GM19351 (cell line): ENCODE results near the gene AMIGO2.

Source experiments
- ATAC-seq: cut with Tn5 transposase; IDR thresholded peaks from one replicate; pipeline ENCODE4 v1.9.1; 2021; ENCODE audit warnings: mild to moderate bottlenecking, moderate library complexity; ENCODE audit not compliant: unreplicated experiment

The AMIGO2 gene

DNA sequence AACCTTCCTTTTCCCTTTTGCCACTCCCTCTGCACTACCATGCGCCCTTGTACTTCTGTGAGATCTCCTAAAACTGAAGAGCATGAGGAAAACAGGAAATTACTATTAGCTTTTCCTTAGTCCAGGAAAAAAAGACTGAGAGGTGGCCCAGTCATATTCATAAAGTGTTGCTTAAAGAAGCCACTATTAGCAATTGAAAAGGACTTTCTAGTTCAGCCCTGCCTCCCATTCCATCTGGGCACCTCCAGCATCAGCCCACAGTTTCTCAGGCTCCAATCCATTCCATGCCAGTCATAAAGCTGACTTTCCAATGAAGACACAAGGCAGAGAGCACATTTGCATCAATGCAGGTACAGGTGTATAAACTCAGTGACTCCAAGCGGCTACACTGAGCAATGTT lies 19.9 kb upstream of the AMIGO2 start:
- no peak for ATAC-seq

DNA sequence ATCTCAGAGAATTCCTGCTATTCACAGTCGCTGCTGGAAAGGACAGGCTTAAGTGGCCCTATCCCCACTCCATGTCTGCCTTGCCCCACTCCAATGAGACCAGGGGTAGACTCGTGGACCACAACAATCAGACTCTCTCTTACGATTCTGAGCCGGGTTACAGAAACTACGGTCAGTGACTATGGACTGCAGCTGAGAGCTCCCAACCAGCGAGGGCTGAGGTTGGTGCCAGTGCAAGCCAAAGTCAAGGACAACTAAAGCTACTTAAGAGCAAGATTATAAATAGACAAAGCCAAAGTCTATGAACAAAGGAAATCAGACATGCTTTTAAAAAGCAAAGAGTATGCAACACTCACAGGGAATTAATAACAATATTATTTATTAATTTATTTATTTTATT lies 18.3 kb upstream of the AMIGO2 start:
- no peak for ATAC-seq

DNA sequence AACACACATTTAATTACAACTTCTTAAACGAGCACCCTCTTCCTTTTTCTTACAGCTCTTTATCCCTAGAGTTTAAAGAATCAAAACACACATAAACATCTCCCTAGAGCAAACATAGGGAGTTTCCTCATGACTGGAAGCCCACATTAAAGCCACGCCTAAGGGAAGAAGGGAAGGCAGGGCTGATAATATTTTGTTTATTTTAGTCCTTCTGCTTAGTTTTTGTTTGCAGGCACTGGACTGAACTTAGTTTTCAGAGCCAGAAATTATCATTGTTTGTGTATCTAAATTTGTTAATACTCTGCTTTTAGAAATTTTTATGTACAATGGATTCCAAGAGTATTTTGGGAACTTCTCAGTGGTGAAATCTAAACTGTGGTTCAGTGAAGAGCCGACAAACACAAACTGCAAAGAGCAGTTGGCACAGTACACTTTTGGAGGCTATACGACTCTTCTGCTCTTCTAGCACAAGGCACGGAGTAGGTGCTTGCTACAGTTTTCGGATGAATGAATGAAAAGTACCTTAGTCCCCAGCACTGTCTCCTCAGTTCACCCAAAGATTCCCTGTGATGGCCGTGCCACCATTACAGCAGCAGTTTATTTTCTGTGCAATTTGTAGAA lies 17.6 kb upstream of the AMIGO2 start:
- no peak for ATAC-seq

DNA sequence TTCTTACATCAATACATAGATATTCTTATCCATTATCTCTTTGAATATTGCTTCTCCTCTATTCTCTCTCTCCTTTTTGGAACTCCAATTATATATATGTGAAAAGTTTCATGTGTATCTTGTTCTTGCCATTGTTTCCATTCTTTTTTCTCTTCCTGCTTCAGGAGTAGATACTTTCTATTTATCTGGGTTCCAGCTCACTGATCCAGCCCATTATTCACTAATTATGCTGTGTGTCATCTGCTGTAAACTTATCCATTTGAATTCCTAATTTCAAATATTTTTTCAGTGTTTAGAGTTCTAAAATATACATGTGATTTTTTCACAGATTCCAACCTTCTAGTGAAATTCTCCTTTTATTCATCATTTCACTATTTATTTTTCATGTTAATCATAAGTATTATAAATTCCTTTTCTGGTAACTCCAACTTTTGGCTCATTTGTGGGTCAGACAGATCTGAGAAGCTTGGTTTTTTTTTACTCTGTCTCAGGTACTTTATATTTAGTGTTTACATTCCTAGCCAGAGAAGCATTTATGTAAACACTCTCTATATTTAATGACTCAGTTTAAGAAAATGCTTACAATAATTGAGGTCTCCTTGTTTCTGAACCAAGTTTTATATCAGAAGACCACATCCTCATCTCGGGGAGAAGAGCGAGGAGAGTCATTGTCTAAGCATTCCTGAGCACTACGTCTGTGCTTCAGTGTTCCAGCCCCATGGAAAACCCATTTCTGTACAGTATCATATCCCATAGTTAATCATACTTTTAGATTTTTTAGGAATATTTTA lies 15.9 kb upstream of the AMIGO2 start:
- ATAC-seq = no peak

DNA sequence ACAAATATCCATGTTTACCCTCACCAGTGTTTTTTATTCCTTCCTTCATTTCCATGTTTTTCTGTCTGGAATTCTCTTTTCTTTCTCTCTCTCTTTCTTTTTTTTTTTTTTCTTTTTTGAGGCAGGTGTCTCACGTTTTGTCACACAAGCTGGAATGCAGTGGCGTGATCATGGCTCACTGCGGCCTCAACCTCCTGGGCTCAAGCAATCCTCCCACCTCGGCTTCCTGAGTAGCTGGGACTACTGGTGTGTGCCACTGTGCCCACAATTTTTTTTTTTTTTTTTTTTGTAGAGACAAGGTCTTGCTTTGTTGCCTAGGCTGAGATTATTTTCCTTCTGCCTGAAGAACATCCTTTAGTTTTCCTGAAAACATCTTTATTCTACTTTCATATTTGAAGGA lies 15.0 kb upstream of the AMIGO2 start:
- ATAC-seq = no peak

DNA sequence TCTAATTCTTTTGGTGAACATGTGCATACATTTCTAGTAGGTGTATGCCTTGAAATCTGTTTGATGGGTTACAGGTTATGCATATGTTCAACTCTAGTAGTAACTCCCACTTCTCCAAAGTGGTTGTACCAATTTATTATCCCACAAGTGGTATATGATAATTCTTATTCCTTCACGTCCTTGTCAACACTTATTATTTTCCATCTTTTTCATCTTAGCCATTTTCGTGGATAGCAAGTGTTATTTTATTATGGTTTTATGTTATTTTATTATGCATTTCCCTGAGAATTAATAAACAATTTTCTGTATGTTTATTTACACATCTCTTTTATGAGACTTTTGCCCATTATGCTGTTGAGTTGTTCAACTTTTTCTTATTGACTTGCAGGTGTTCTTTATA lies 11.2 kb upstream of the AMIGO2 start:
- no peak for ATAC-seq

DNA sequence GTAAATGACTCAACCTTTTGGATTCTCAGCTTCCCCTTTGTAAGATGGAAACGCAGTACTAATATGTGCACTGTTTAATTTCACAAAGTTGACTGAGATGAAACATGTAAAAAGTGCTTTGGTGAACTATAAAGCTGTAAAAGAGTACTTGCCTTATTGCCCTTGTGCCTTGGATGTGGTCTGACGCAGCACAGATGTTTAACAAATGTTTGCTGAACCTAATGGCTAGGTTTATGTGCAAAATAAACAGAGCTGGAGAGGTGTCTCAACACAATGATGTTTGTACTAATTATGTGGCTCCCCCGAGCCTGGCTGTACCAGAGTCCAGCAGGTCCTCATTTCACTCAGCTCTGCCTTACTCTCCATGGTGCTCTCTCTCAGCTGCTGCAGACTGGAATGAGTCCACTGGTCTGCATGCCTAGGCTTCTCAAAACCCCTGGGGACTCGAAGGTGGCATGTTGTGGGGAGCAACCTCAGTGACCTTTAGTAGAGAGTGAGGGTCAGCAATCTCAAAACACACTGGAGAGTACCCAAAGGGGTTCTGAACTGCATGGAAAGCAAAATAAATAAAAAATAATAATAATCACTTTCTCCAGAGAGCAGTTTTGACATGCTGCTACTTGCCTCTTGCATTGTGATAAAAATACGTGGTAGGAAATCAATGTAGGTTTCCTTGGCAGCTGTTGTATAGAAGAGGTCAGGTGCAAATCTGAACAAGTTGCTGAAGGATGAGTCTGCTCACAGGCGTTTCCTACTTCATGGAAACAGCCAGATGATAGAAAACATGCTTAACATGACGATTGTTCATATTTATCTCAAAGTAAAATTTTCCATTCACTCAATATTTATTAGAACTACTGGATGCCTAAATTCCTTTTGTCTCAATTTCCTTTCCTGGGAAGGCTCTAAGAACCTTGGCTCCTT lies 8.5 kb upstream of the AMIGO2 start:
- no peak for ATAC-seq

DNA sequence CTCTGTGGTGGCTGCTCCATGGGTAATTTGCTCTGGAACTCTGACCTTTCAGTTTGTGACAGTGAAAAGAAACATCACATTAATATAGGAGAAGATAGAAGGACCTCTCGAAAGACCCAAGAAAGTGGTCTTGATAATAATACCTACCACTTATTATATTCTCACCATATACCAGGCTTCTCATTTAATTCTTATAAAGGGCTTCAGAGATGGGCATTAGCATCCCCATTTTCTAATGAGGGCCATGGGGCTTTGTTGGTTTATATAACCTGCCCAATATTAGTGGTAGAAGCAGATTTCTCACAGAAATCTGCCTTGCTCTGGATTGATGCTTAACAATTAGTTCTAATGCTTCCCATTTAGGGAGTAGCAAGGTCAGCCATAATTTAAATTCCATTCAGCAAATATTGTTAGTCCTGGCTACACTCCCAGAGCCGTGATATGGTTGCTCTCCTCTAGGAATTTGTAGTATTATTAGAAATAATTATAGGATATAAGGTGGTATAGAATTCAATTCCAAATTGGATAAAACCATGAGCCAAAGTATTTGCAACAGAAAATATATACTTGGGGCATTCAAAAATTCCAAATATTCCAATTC lies 7.4 kb upstream of the AMIGO2 start:
- ATAC-seq = no peak

DNA sequence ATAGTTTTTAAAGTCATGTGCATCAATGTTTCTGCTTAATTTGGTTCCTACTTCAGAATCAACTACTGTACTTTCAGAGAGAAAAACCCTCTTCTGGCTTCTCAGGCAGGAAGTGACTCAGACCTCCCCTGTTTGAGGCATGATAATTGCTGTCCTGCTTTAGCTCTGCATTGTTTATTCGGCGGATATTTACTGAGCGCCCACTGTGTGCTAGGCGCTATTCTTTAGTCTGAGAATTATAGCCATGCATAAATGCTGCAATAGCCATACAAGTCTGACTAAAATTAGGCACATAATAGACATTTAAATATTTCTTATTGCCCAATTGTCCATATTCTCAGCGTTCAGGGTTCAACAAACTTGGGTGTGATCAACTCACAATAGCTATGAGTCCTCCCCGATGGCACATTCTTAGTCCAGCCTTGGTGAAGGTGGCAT lies 6.1 kb upstream of the AMIGO2 start:
- ATAC-seq = peak; percentile 69

DNA sequence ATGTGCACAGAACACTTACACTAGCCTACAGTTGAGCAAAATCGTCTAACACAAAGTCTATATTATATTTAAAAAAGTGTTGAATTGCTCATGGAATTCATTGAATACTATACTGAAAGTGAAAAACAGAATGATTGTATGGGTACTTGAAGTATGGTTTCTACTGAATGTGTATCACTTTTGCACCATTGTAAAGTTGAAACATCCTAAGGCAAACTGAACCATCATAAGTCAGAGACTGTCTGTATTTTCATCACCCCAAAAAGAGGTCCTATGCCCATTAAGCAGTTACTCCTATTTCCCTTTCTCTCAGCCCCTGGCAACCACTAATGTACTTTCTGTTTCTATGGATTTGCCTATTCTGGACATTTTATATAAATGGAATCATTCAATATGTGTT lies 4.4 kb upstream of the AMIGO2 start:
- no peak for ATAC-seq

DNA sequence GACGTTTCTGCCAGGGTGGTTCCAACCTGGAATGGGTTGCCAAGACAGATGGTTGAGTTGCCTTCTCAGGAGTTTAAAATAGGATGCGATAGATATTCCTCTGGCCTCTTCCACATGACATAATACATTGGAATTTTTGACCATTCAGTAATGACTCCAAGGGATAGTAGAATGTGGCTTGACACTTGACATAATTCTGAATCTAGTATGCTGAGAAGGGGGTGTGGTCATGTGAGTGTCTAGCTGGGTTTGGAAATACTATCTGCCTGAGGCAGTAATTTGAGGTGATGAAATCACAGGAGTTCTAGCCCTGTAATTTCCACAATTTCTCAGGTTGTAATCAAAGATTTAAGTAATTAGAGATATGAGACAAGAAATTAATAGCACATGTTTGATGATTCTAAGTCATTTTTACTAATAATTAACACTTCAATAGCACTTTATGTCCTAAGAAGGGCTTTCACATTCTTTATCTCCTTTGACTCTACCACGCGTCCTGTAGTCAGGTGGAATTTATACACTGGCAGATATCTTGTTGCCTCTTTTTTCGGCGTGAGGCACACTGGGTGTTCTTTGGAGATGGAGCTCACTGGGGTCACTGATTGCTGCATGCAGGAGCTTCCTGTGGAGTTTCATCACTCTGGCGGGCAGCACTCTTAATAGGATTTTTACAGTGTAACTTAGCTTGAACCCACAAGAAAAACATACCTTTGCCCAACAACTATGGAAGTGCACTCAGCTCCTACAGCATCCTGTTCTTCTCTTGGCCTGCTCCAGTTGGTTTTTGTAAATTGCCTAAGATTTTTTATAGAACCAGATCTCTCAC lies 3.2 kb upstream of the AMIGO2 start:
- no peak for ATAC-seq

DNA sequence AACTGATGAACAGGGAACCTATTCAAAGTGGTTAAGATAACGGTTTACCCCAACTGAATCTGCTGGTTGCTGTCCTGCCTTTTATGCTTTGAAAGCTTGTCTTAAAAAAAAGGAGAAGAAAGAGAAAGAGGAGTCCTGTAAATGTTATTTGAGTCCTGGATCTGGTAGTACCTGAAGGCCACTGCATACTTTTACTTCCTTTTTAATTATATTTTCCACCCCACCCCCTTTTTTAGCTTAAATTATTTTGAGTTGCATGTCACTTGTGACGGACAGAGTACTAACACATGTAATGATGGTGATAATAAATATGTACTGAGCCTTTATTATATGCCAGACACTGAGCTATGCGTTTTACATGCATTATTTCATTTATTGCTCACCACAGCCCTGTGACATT lies 2.5 kb upstream of the AMIGO2 start:
- no peak for ATAC-seq

DNA sequence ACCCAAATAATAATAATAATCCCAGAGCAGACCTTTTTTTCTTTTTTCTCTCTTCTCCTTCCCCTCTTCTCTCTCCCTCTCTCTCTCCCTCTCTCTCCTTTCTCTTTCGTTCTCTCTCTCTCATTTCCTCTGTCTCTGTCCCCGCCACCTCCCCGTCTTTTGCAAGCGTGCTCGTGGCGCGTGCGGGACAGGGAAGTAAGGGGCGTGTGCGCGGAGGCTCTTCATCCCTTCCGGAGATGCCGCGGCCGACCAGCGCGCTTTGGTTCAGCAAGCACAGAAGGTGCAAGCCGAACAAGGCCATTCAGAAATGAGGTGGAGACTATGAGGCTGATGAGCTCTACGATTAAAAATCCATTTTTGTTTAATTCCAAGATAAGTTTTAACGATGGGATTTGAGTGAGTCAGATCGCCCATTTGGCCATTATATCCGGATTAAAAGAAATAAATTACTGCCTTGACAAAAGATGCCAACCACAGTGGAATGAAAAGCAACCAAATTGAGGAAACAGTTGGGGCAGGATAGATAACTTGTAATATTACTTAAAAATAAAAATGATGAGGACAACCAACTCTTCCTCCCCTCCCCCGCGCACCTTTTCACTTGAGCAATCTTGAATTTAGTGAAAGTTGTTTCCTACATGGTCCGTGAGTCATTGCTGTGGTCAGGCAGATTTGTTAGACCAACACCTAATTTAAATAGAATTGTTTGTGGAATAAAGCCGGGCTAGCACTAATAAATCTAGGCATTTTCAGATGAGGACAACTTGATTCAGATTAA lies 1.2 kb upstream of the AMIGO2 start:
- ATAC-seq = no peak

DNA sequence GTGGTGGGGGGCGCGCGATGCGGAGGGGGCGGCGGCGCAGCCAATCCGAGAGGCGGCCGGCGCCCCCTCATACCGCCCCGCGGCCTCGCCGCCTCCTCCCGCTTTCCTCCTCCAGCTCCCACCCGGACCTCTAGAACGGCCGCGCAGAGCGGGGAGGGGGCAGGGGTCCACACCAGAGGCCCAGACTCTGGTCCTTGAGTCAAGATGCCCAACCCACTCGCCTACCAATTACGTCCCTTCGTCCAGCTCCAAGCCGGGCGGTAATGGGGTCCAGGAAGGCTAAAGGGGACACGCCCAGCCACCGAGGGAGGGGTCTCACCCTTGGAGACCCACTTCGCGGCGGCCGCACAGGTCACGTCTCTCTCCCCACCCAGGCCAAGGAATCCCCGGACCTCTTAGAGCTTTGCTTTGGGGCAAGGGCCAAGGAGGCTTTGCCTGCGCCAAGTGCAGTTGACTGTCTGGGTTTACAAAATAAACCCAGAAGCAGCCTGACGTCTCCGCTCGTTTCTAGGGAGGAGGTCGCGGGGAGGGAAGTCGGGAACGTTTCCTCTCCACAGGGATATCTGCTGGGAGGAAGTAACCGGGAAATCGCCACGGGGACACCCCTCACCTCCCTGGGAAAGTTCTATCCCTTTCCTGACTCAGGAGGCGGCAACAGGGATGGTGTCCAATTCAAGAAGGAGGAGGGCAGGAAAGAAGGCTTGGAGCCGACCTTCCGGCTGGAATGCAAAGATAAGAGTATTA lies 394 bp upstream of the AMIGO2 start:
- peak; percentile 22 for ATAC-seq

DNA sequence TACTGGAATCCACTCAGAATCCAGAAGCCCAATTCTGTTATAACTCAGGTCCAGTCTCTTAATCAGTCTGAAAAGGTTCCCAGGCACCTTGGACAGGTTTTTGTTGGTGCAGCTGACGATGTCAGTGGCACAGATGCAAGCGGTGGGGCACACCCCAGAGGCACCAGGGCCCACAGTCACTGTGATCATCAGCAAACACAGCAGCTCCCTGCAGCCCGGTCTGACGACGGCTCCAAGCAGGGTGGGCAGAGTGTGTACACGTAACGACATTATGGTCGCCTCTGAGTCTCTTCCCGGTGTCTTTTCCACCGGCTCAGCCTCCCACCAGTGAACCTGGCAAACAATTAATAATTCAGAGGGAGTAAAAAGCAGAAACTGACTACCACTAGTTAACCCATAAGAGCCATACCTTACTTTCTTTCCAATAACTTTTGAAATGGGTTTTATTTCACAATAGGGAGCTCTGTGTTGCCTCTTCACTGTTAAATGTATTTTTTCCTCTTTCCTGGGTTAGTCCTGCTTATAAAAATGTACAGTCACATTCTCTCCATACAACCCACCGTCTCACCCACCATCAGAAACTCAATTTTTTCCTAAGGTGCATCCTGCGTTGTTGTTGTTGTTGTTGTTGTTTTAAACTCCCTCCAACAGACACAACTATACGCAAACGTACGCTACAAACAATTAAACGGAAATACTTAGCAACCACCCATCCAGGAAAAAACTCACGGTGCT lies 859 bp downstream of the AMIGO2 start:
- no peak for ATAC-seq

DNA sequence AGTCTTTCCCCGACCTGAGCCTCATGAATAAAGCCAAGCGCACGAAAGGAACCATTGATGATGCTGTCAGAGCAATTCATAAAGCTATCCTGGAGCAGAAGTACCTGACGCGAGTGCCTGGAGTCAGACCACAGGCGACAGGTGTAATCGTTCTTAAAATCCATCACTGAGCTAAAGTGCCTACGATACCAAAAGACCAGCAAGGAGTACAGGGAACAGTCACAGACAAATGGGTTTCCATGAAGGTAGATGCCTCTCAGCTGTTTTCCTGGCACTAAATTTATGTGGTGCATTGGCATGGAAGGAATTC lies 1.7 kb downstream of the AMIGO2 start:
- ATAC-seq = no peak

DNA sequence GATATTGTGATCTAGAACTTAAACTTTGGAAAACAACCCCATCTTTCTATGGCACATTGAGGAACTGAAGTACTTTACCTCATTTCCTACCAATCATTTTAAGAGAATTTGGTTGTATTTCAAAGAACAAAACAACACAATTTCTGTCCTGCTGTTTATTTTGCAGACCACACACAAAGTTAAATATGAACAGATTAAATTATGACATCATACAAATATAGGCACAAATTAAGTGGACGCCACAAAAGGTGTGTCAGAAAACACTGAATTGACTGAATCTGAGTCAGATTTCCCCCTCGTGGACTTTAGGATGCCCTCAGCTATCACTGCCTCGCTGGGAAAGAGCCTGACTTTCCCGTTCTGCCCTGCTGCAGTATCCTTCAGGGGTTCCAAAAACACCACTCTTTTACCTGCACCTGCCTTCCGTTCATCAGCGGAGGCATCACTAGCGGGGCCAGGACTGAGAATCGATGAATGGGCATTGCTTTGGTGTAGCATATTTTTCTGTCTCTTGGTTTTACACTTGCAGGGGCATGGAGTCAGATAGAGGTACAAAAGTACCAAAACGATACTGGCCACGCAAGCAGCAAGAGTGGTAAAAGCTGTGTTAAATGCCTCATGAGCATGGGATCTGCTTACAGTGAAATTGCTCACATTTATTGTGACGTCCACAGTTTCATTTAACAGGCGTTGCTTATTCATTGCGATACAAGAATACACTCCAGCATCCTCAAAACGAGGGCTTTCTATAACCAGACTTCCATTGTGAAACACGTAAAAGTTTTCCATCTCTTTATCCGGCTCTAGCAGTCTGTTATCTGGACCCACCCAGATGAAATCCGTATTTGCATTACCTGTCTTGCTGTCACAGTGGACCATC lies 2.3 kb downstream of the AMIGO2 start:
- no peak for ATAC-seq
